GM23338 (cell line): ENCODE measurements around the gene SCN3A. TPM values are rescaled to one million over a fixed set of nuclear protein-coding genes. Genes with fewer than 3 reads are reported as not detected.

ENCODE experiments used
- ATAC-seq: fragments of 200-7000 bp; cut with Tn5 transposase; 3 replicates; pipeline ENCODE4 v1.9.1; 2020
- DNase-seq: peaks from one replicate; pipeline ENCODE4 v3.0.0-alpha.2; 2015; ENCODE audit warnings: low spot score
- H2AFZ ChIP-seq: fragments of 200-600 bp; sonication (generic); 2 replicates; pipeline ENCODE4 v1.8.0; 2016; ENCODE audit warnings: antibody characterized with exemption, mild to moderate bottlenecking, moderate library complexity
- H3F3A ChIP-seq: fragments of 200-600 bp; sonication (generic); replicated peaks from 2 replicates; pipeline ENCODE4 v1.8.0; 2017; ENCODE audit warnings: antibody characterized with exemption, mixed run types, low read depth
- H3K27ac ChIP-seq: fragments of 200-600 bp; sonication (generic); 2 replicates; pipeline ENCODE4 v1.6.1; 2016; ENCODE audit warnings: low read depth
- H3K27me3 ChIP-seq: fragments of 200-600 bp; sonication (generic); 2 replicates; pipeline ENCODE4 v1.8.0; 2016; ENCODE audit warnings: mild to moderate bottlenecking, mixed run types, moderate library complexity; ENCODE audit not compliant: insufficient read depth
- H3K36me3 ChIP-seq: fragments of 200-600 bp; sonication (generic); 2 replicates; pipeline ENCODE4 v1.8.0; 2016; ENCODE audit warnings: mild to moderate bottlenecking; ENCODE audit not compliant: insufficient read depth
- H3K4me1 ChIP-seq: fragments of 200-600 bp; sonication (generic); 2 replicates; pipeline ENCODE4 v1.8.0; 2016; ENCODE audit warnings: mild to moderate bottlenecking, moderate library complexity; ENCODE audit not compliant: insufficient read depth
- H3K4me2 ChIP-seq: fragments of 200-600 bp; sonication (generic); 2 replicates; pipeline ENCODE4 v1.7.1; 2017; ENCODE audit warnings: mixed run types
- H3K4me3 ChIP-seq: fragments of 200-600 bp; sonication (generic); 2 replicates; pipeline ENCODE4 v1.6.1; 2016; ENCODE audit warnings: mixed run types
- H3K79me2 ChIP-seq: fragments of 200-600 bp; sonication (generic); replicated peaks from 2 replicates; pipeline ENCODE4 v1.8.0; 2017; ENCODE audit warnings: mild to moderate bottlenecking; ENCODE audit not compliant: insufficient read depth
- H3K9me2 ChIP-seq: fragments of 200-600 bp; sonication (generic); 2 replicates; pipeline ENCODE4 v1.8.0; 2017; ENCODE audit not compliant: insufficient read depth
- H4K20me1 ChIP-seq: fragments of 200-600 bp; sonication (generic); replicated peaks from 2 replicates; pipeline ENCODE4 v1.8.0; 2017; ENCODE audit warnings: mild to moderate bottlenecking; ENCODE audit not compliant: insufficient read depth
- H3K27ac Mint-ChIP-seq: 2 replicates; pipeline ENCODE4 v1.8.0; 2020; ENCODE audit warnings: inconsistent platforms, mild to moderate bottlenecking, moderate library complexity, mixed read lengths
- H3K27me3 Mint-ChIP-seq: 3 replicates; pipeline ENCODE4 v1.8.0; 2022; ENCODE audit warnings: low read depth, mild to moderate bottlenecking, moderate library complexity, mixed read lengths, inconsistent platforms; ENCODE audit not compliant: insufficient read depth, poor library complexity
- H3K36me3 Mint-ChIP-seq: 3 replicates; pipeline ENCODE4 v1.8.0; 2021; ENCODE audit warnings: low read depth, mild to moderate bottlenecking, inconsistent platforms, moderate library complexity, mixed read lengths
- H3K4me1 Mint-ChIP-seq: 3 replicates; pipeline ENCODE4 v1.8.0; 2020; ENCODE audit warnings: mild to moderate bottlenecking, inconsistent platforms, mixed read lengths
- H3K4me3 Mint-ChIP-seq: 3 replicates; pipeline ENCODE4 v1.8.0; 2021; ENCODE audit warnings: moderate library complexity, mild to moderate bottlenecking, inconsistent platforms, mixed read lengths
- H3K9me3 Mint-ChIP-seq: 3 replicates; pipeline ENCODE4 v1.8.0; 2020; ENCODE audit warnings: moderate library complexity, mild to moderate bottlenecking, inconsistent platforms, mixed read lengths
- CREB1 ChIP-seq: fragments of 250-450 bp; sonication (Bioruptor Pico); IDR thresholded peaks from 2 replicates; pipeline ENCODE4 v1.5.0; 2020; ENCODE audit warnings: low read depth, mild to moderate bottlenecking, moderate library complexity
- EZH2 ChIP-seq: fragments of 200-600 bp; sonication (generic); IDR thresholded peaks from one replicate; pipeline ENCODE4 v1.8.0; 2017; ENCODE audit warnings: antibody characterized with exemption, mild to moderate bottlenecking, low read depth; ENCODE audit not compliant: unreplicated experiment
- EZH2phosphoT487 ChIP-seq: fragments of 200-600 bp; sonication (generic); IDR thresholded peaks from one replicate; pipeline ENCODE4 v1.8.1; 2018; ENCODE audit warnings: antibody characterized with exemption; ENCODE audit not compliant: unreplicated experiment
- JUNB ChIP-seq: IDR thresholded peaks from one replicate; pipeline ENCODE4 v1.6.1; 2016; ENCODE audit warnings: antibody characterized with exemption; ENCODE audit not compliant: unreplicated experiment
- NANOG ChIP-seq: IDR thresholded peaks from 2 replicates; pipeline ENCODE4 v1.6.1; 2016; ENCODE audit warnings: antibody characterized with exemption, borderline replicate concordance
- POLR2AphosphoS5 ChIP-seq: IDR thresholded peaks from 2 replicates; pipeline ENCODE4 v1.6.1; 2016; ENCODE audit warnings: antibody characterized with exemption, low read depth
- STAT1 ChIP-seq: IDR thresholded peaks from one replicate; pipeline ENCODE4 v1.6.1; 2016; ENCODE audit warnings: antibody characterized with exemption; ENCODE audit not compliant: unreplicated experiment
- ZNF114 ChIP-seq: fragments of 250-450 bp; sonication (Bioruptor Pico); IDR thresholded peaks from 2 replicates; pipeline ENCODE4 v1.5.0; 2020; ENCODE audit warnings: mild to moderate bottlenecking, moderate library complexity
- ZNF331 ChIP-seq: fragments of 250-450 bp; sonication (Bioruptor Pico); IDR thresholded peaks from 2 replicates; pipeline ENCODE4 v1.5.0; 2020; ENCODE audit warnings: low read depth, mild to moderate bottlenecking, moderate library complexity
- polyA plus RNA-seq: library from polyadenylated mRNA; unstranded; fragments of >200 nt; fragmentation: Nextera tagmentation; extraction: Ambion mirVana; gene quantifications from 2 replicates; pipeline ENCODE4 v1.2.1, GENCODE V29; 2016
- total RNA-seq: library from RNA; depleted of rRNA; stranded (reverse); fragments of >200 nt; shearing (Covaris generic); gene quantifications from 2 replicates; pipeline ENCODE4 v1.2.3, GENCODE V29; 2014
- TF ChIP-seq, protein P1 (sequence below): IDR thresholded peaks from 2 replicates; pipeline ENCODE4 v1.6.1; 2016; ENCODE audit warnings: antibody characterized with exemption
- TF ChIP-seq, protein P2 (sequence below): IDR thresholded peaks from one replicate; pipeline ENCODE4 v1.6.1; 2018; ENCODE audit warnings: antibody characterized with exemption; ENCODE audit not compliant: unreplicated experiment
- TF ChIP-seq, protein P3 (sequence below), 2 experiments: fragments of 200-600 bp in 1 of 2; sonication (generic) in 1 of 2; conservative IDR thresholded peaks; 2 replicates each; pipeline versions ENCODE4 v1.5.1 to v1.6.1; 2016 to 2017; ENCODE audit warnings: antibody characterized with exemption in 2 of 2, low read depth in 2 of 2, mild to moderate bottlenecking in 2 of 2, moderate library complexity in 1 of 2
- TF ChIP-seq, protein P4 (sequence below): fragments of 250-450 bp; sonication (Bioruptor Pico); IDR thresholded peaks from 2 replicates; pipeline ENCODE4 v1.5.0; 2020; ENCODE audit warnings: mild to moderate bottlenecking, moderate library complexity

SCN3A gene
- total and polyA plus RNA-seq, 2 experiments from 2014 or later, result 0.66 TPM; not detected in 1

DNA sequence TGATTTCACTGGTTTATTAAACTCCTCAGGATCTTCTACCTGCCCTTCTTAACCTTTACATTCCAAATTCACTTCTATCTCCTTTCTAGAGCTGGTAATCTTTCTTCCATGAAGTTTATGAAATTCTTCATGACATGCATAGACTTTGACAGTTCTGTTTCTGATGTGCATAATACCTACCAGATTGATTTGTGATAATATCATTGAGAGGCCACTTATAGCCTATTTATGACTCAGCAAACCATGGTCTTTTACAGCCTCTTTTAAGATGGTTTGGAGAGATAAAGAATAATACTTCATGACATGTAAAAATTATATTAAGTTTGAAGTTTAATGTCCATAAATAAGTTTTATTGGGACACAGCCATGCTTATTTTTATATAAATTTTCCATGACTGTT, 49.3 kb upstream of the SCN3A start:
- no peaks in the 10 kb centered on the region for H4K20me1 ChIP-seq
- H3K79me2 ChIP-seq, result no peaks in the 10 kb centered on the region
- H3K27ac ChIP-seq, result no peak overlapping the region
- TF ChIP-seq EZH2 (no peak), POLR2AphosphoS5 (no peak), EZH2phosphoT487 (no peak), ZNF331 (no peak), JUNB (no peak), CREB1 (no peak), STAT1 (no peak), NANOG (no peak), ZNF114 (no peak)
- TF ChIP-seq, protein P1, sequence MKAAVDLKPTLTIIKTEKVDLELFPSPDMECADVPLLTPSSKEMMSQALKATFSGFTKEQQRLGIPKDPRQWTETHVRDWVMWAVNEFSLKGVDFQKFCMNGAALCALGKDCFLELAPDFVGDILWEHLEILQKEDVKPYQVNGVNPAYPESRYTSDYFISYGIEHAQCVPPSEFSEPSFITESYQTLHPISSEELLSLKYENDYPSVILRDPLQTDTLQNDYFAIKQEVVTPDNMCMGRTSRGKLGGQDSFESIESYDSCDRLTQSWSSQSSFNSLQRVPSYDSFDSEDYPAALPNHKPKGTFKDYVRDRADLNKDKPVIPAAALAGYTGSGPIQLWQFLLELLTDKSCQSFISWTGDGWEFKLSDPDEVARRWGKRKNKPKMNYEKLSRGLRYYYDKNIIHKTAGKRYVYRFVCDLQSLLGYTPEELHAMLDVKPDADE, result no peak
- TF ChIP-seq, protein P2, sequence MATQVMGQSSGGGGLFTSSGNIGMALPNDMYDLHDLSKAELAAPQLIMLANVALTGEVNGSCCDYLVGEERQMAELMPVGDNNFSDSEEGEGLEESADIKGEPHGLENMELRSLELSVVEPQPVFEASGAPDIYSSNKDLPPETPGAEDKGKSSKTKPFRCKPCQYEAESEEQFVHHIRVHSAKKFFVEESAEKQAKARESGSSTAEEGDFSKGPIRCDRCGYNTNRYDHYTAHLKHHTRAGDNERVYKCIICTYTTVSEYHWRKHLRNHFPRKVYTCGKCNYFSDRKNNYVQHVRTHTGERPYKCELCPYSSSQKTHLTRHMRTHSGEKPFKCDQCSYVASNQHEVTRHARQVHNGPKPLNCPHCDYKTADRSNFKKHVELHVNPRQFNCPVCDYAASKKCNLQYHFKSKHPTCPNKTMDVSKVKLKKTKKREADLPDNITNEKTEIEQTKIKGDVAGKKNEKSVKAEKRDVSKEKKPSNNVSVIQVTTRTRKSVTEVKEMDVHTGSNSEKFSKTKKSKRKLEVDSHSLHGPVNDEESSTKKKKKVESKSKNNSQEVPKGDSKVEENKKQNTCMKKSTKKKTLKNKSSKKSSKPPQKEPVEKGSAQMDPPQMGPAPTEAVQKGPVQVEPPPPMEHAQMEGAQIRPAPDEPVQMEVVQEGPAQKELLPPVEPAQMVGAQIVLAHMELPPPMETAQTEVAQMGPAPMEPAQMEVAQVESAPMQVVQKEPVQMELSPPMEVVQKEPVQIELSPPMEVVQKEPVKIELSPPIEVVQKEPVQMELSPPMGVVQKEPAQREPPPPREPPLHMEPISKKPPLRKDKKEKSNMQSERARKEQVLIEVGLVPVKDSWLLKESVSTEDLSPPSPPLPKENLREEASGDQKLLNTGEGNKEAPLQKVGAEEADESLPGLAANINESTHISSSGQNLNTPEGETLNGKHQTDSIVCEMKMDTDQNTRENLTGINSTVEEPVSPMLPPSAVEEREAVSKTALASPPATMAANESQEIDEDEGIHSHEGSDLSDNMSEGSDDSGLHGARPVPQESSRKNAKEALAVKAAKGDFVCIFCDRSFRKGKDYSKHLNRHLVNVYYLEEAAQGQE, result no peak
- TF ChIP-seq, protein P3, sequence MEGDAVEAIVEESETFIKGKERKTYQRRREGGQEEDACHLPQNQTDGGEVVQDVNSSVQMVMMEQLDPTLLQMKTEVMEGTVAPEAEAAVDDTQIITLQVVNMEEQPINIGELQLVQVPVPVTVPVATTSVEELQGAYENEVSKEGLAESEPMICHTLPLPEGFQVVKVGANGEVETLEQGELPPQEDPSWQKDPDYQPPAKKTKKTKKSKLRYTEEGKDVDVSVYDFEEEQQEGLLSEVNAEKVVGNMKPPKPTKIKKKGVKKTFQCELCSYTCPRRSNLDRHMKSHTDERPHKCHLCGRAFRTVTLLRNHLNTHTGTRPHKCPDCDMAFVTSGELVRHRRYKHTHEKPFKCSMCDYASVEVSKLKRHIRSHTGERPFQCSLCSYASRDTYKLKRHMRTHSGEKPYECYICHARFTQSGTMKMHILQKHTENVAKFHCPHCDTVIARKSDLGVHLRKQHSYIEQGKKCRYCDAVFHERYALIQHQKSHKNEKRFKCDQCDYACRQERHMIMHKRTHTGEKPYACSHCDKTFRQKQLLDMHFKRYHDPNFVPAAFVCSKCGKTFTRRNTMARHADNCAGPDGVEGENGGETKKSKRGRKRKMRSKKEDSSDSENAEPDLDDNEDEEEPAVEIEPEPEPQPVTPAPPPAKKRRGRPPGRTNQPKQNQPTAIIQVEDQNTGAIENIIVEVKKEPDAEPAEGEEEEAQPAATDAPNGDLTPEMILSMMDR (conservative IDR thresholded peaks at IDR 0.05; ENCODE audit: low read depth in 2 of 2), result no peak
- TF ChIP-seq, protein P4, sequence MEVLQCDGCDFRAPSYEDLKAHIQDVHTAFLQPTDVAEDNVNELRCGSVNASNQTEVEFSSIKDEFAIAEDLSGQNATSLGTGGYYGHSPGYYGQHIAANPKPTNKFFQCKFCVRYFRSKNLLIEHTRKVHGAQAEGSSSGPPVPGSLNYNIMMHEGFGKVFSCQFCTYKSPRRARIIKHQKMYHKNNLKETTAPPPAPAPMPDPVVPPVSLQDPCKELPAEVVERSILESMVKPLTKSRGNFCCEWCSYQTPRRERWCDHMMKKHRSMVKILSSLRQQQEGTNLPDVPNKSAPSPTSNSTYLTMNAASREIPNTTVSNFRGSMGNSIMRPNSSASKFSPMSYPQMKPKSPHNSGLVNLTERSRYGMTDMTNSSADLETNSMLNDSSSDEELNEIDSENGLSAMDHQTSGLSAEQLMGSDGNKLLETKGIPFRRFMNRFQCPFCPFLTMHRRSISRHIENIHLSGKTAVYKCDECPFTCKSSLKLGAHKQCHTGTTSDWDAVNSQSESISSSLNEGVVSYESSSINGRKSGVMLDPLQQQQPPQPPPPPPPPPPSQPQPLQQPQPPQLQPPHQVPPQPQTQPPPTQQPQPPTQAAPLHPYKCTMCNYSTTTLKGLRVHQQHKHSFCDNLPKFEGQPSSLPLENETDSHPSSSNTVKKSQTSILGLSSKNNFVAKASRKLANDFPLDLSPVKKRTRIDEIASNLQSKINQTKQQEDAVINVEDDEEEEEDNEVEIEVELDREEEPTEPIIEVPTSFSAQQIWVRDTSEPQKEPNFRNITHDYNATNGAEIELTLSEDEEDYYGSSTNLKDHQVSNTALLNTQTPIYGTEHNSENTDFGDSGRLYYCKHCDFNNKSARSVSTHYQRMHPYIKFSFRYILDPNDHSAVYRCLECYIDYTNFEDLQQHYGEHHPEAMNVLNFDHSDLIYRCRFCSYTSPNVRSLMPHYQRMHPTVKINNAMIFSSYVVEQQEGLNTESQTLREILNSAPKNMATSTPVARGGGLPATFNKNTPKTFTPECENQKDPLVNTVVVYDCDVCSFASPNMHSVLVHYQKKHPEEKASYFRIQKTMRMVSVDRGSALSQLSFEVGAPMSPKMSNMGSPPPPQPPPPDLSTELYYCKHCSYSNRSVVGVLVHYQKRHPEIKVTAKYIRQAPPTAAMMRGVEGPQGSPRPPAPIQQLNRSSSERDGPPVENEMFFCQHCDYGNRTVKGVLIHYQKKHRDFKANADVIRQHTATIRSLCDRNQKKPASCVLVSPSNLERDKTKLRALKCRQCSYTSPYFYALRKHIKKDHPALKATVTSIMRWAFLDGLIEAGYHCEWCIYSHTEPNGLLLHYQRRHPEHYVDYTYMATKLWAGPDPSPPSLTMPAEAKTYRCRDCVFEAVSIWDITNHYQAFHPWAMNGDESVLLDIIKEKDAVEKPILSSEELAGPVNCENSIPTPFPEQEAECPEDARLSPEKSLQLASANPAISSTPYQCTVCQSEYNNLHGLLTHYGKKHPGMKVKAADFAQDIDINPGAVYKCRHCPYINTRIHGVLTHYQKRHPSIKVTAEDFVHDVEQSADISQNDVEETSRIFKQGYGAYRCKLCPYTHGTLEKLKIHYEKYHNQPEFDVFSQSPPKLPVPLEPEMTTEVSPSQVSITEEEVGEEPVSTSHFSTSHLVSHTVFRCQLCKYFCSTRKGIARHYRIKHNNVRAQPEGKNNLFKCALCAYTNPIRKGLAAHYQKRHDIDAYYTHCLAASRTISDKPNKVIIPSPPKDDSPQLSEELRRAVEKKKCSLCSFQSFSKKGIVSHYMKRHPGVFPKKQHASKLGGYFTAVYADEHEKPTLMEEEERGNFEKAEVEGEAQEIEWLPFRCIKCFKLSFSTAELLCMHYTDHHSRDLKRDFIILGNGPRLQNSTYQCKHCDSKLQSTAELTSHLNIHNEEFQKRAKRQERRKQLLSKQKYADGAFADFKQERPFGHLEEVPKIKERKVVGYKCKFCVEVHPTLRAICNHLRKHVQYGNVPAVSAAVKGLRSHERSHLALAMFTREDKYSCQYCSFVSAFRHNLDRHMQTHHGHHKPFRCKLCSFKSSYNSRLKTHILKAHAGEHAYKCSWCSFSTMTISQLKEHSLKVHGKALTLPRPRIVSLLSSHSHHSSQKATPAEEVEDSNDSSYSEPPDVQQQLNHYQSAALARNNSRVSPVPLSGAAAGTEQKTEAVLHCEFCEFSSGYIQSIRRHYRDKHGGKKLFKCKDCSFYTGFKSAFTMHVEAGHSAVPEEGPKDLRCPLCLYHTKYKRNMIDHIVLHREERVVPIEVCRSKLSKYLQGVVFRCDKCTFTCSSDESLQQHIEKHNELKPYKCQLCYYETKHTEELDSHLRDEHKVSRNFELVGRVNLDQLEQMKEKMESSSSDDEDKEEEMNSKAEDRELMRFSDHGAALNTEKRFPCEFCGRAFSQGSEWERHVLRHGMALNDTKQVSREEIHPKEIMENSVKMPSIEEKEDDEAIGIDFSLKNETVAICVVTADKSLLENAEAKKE (CRISPR knock-in tag), result no peak
- Mint-ChIP-seq H3K4me1 (peaks cover 4% of the 10 kb centered on the region; the same call in 1 of the 3 replicates), H3K36me3 (no peaks in the 10 kb centered on the region), H3K4me3 (no peak overlapping the region), H3K27me3 (no peaks in the 10 kb centered on the region), H3K9me3 (no peaks in the 10 kb centered on the region), H3K27ac (no peak overlapping the region)
- DNase-seq (no peak), ATAC-seq (no peak)
- no peaks in the 10 kb centered on the region; the same call in 1 of the 2 replicates for H3K4me1 ChIP-seq
- H3K27me3 ChIP-seq, result no peaks in the 10 kb centered on the region
- H3K4me3 ChIP-seq, result no peak overlapping the region
- no peaks in the 10 kb centered on the region for H3F3A ChIP-seq
- no peaks in the 10 kb centered on the region for H3K36me3 ChIP-seq
- no peak overlapping the region for H2AFZ ChIP-seq
- H3K9me2 ChIP-seq, result no peaks in the 10 kb centered on the region; the same call in 1 of the 2 replicates
- H3K4me2 ChIP-seq, result no peak overlapping the region
